GM13976 (cell line): ENCODE data around the gene EAF1.

Experiments used
- DNase-seq: peaks from one replicate; pipeline ENCODE4 v3.0.0; 2012; ENCODE audit warnings: low spot score
- CTCF ChIP-seq: IDR thresholded peaks from 2 replicates; pipeline ENCODE4 v1.5.1; 2012; ENCODE audit warnings: borderline replicate concordance, mild to moderate bottlenecking; ENCODE audit not compliant: insufficient read depth; ENCODE audit errors: extremely low read depth, missing control alignments, control extremely low read depth
- in situ Hi-C: fragments of 300-500 bp; cut with MboI; formaldehyde crosslinking; loops from one replicate; pipeline ENCODE4 v1.12.0; 2022; ENCODE audit warnings: low sequenced_read_pairs, mixed read lengths, inconsistent platforms; ENCODE audit not compliant: unreplicated experiment

The EAF1 gene

GRCh38 chr3:15490158-15490557, 62.8 kb downstream of the EAF1 start:
- in situ Hi-C loops, result no loop called here
- TF ChIP-seq CTCF, result no peak
- no peak for DNase-seq

- in situ Hi-C loops, result no loop called here
- DNase-seq, result peak; percentile 60
- no peak for TF ChIP-seq CTCF
These were observed 63.7 kb downstream of the EAF1 start for GRCh38 chr3:15491143-15491542.
